Measurements from ENCODE around the gene NDUFV3. TPM values are rescaled to one million over a fixed set of nuclear protein-coding genes. Genes with fewer than 3 reads are reported as not detected.
"Not testable (repeated sequence)": the region's sequence is repeated elsewhere in the genome, so short reads cannot be mapped to it uniquely, and the experiment has no call there.

The NDUFV3 gene
- total and polyA plus RNA-seq, 5 donors from 2014 or later: 12.2 to 19.7 (median 15.8) TPM

- not testable (repeated sequence) for H3K9me3 ChIP-seq (ENCODE audit: control insufficient read depth in 2 of 2, low read length in 2 of 2); H3K9me3 Mint-ChIP-seq; H3K27me3 ChIP-seq (ENCODE audit: control insufficient read depth, insufficient read depth, low read length); H3K27me3 Mint-ChIP-seq; H3K4me3 ChIP-seq (ENCODE audit: low read depth, low read length); H3K4me1 Mint-ChIP-seq; H3K4me1 ChIP-seq (ENCODE audit: control insufficient read depth, insufficient read depth, low read length, poor library complexity, severe bottlenecking); DNase-seq; H3K27ac ChIP-seq (ENCODE audit: insufficient read depth, low read length, poor library complexity, severe bottlenecking); H3K27ac Mint-ChIP-seq; H3K4me3 Mint-ChIP-seq; ATAC-seq (ENCODE audit: low read depth in 2 of 2)
- H3K36me3 ChIP-seq (ENCODE audit: control insufficient read depth, insufficient read depth, low read length): peaks cover 50% of the 10 kb centered on the region
- H3K36me3 Mint-ChIP-seq: peaks cover 41% of the 10 kb centered on the region
Observed at GRCh38 chr21:42848144-42848931, 44.8 kb upstream of the NDUFV3 start.

- peaks cover 38% of the 10 kb centered on the region for H3K36me3 Mint-ChIP-seq
- H3K27ac ChIP-seq (ENCODE audit: insufficient read depth, low read length, poor library complexity, severe bottlenecking): no peak overlapping the region
- peaks cover 0 to 4% (median 0%) of the 10 kb centered on the region in 7 donors for H3K9me3 Mint-ChIP-seq
- peak overlapping the region in 1 of 3 donors; percentile 20 for H3K27ac Mint-ChIP-seq
- ATAC-seq (ENCODE audit: low read depth in 2 of 2) (no peak), DNase-seq (no peak)
- H3K4me3 Mint-ChIP-seq: no peak overlapping the region
- H3K27me3 ChIP-seq (ENCODE audit: control insufficient read depth, insufficient read depth, low read length): no peaks in the 10 kb centered on the region
- H3K4me3 ChIP-seq (ENCODE audit: low read depth, low read length): no peak overlapping the region
- H3K9me3 ChIP-seq (ENCODE audit: control insufficient read depth in 2 of 2, low read length in 2 of 2): no peaks in the 10 kb centered on the region
- no peaks in the 10 kb centered on the region for H3K4me1 ChIP-seq (ENCODE audit: control insufficient read depth, insufficient read depth, low read length, poor library complexity, severe bottlenecking)
- no peaks in the 10 kb centered on the region for H3K27me3 Mint-ChIP-seq
- H3K4me1 Mint-ChIP-seq: peaks cover 0 to 5% (median under 1%) of the 10 kb centered on the region in 4 donors
- peaks cover 52% of the 10 kb centered on the region for H3K36me3 ChIP-seq (ENCODE audit: control insufficient read depth, insufficient read depth, low read length)
Observed at GRCh38 chr21:42848932-42849758, 44.0 kb upstream of the NDUFV3 start.

GRCh38 chr21:42849759-42850412 lies 43.2 kb upstream of the NDUFV3 start:
- H3K36me3 Mint-ChIP-seq: peaks cover 30% of the 10 kb centered on the region
- ATAC-seq (ENCODE audit: low read depth in 2 of 2): no peak

GRCh38 chr21:42850463-42850862 lies 42.6 kb upstream of the NDUFV3 start:
- DNase-seq: no peak
- peaks cover 49% of the 10 kb centered on the region for H3K36me3 ChIP-seq (ENCODE audit: control insufficient read depth, insufficient read depth, low read length)
- H3K27ac ChIP-seq (ENCODE audit: insufficient read depth, low read length, poor library complexity, severe bottlenecking): no peak overlapping the region
- Mint-ChIP-seq H3K27me3 (no peaks in the 10 kb centered on the region), H3K4me1 (peaks cover 0 to 1% (median 0%) of the 10 kb centered on the region in 4 donors), H3K9me3 (peaks cover 0 to 4% (median 0%) of the 10 kb centered on the region in 7 donors), H3K36me3 (peaks cover 29% of the 10 kb centered on the region), H3K27ac (no peak overlapping the region), H3K4me3 (no peak overlapping the region)
- H3K27me3 ChIP-seq (ENCODE audit: control insufficient read depth, insufficient read depth, low read length): no peaks in the 10 kb centered on the region
- H3K4me3 ChIP-seq (ENCODE audit: low read depth, low read length): no peak overlapping the region
- no peak for ATAC-seq (ENCODE audit: low read depth in 2 of 2)
- H3K4me1 ChIP-seq (ENCODE audit: control insufficient read depth, insufficient read depth, low read length, poor library complexity, severe bottlenecking): no peaks in the 10 kb centered on the region
- H3K9me3 ChIP-seq (ENCODE audit: control insufficient read depth in 2 of 2, low read length in 2 of 2): no peaks in the 10 kb centered on the region

More at GRCh38 chr21:42849759-42850412, 43.2 kb upstream of the NDUFV3 start:
- Mint-ChIP-seq H3K4me1 (peaks cover 0 to 4% (median 0%) of the 10 kb centered on the region in 4 donors), H3K27me3 (no peaks in the 10 kb centered on the region), H3K9me3 (peaks cover 0 to 4% (median 0%) of the 10 kb centered on the region in 7 donors), H3K4me3 (no peak overlapping the region), H3K27ac (no peak overlapping the region)
- Histone ChIP-seq H3K4me1 (ENCODE audit: control insufficient read depth, insufficient read depth, low read length, poor library complexity, severe bottlenecking) (no peaks in the 10 kb centered on the region), H3K9me3 (ENCODE audit: control insufficient read depth in 2 of 2, low read length in 2 of 2) (no peaks in the 10 kb centered on the region), H3K4me3 (ENCODE audit: low read depth, low read length) (no peak overlapping the region), H3K27ac (ENCODE audit: insufficient read depth, low read length, poor library complexity, severe bottlenecking) (no peak overlapping the region), H3K36me3 (ENCODE audit: control insufficient read depth, insufficient read depth, low read length) (peaks cover 49% of the 10 kb centered on the region), H3K27me3 (ENCODE audit: control insufficient read depth, insufficient read depth, low read length) (no peaks in the 10 kb centered on the region)
- no peak for DNase-seq

- H3K9me3 Mint-ChIP-seq: peaks cover 0 to 4% (median 0%) of the 10 kb centered on the region in 7 donors
- no peaks in the 10 kb centered on the region for H3K27me3 Mint-ChIP-seq
- no peak overlapping the region for H3K4me3 ChIP-seq (ENCODE audit: low read depth, low read length)
- no peak overlapping the region for H3K4me3 Mint-ChIP-seq
- H3K4me1 Mint-ChIP-seq: peaks cover 0 to 1% (median 0%) of the 10 kb centered on the region in 4 donors
- peak in 1 of 2 donors; percentile 44 for ATAC-seq (ENCODE audit: low read depth in 2 of 2)
- no peaks in the 10 kb centered on the region for H3K9me3 ChIP-seq (ENCODE audit: control insufficient read depth in 2 of 2, low read length in 2 of 2)
- peaks cover 49% of the 10 kb centered on the region for H3K36me3 ChIP-seq (ENCODE audit: control insufficient read depth, insufficient read depth, low read length)
- H3K4me1 ChIP-seq (ENCODE audit: control insufficient read depth, insufficient read depth, low read length, poor library complexity, severe bottlenecking): no peaks in the 10 kb centered on the region
- peak in 1 of 3 donors; percentile 50 for DNase-seq
- no peaks in the 10 kb centered on the region for H3K27me3 ChIP-seq (ENCODE audit: control insufficient read depth, insufficient read depth, low read length)
- H3K27ac Mint-ChIP-seq: no peak overlapping the region
- H3K36me3 Mint-ChIP-seq: peaks cover 33% of the 10 kb centered on the region
- no peak overlapping the region for H3K27ac ChIP-seq (ENCODE audit: insufficient read depth, low read length, poor library complexity, severe bottlenecking)
Observed at GRCh38 chr21:42850866-42851391, 42.2 kb upstream of the NDUFV3 start.

- H3K9me3 ChIP-seq (ENCODE audit: control insufficient read depth in 2 of 2, low read length in 2 of 2): no peaks in the 10 kb centered on the region
- H3K4me3 ChIP-seq (ENCODE audit: low read depth, low read length): no peak overlapping the region
- H3K27me3 ChIP-seq (ENCODE audit: control insufficient read depth, insufficient read depth, low read length): no peaks in the 10 kb centered on the region
- H3K36me3 Mint-ChIP-seq: peaks cover 33% of the 10 kb centered on the region
- H3K27ac ChIP-seq (ENCODE audit: insufficient read depth, low read length, poor library complexity, severe bottlenecking): no peak overlapping the region
- no peaks in the 10 kb centered on the region for H3K27me3 Mint-ChIP-seq
- H3K4me1 ChIP-seq (ENCODE audit: control insufficient read depth, insufficient read depth, low read length, poor library complexity, severe bottlenecking): no peaks in the 10 kb centered on the region
- H3K27ac Mint-ChIP-seq: no peak overlapping the region
- DNase-seq: no peak
- no peak for ATAC-seq (ENCODE audit: low read depth in 2 of 2)
- peaks cover 58% of the 10 kb centered on the region for H3K36me3 ChIP-seq (ENCODE audit: control insufficient read depth, insufficient read depth, low read length)
- H3K4me1 Mint-ChIP-seq: no peaks in the 10 kb centered on the region
- peaks cover 0 to 4% (median 0%) of the 10 kb centered on the region in 7 donors for H3K9me3 Mint-ChIP-seq
- H3K4me3 Mint-ChIP-seq: no peak overlapping the region
Observed at GRCh38 chr21:42851812-42852665, 41.1 kb upstream of the NDUFV3 start.
